ENCODE data around the gene ID1.

DNA sequence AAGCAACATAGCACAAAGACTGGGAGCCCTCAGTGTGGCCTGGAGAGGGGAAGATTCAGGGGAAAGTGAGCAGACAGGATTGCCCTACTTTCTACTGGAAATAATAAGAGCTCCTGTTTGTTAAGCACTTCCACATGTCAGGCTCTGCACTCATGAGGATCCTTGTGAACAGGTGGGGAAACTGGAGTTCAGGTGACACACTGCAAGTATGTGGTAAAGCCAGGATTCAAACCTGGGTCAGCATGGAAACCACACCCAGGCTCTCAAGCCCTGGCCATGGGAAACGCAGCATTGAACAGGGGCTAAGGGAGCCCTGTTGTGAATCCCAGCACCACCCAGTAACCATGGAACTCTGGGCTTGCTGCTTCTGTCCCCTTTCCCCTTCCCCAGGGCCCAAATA, 42.8 kb upstream of the ID1 start:
- TF ChIP-seq, protein P1, sequence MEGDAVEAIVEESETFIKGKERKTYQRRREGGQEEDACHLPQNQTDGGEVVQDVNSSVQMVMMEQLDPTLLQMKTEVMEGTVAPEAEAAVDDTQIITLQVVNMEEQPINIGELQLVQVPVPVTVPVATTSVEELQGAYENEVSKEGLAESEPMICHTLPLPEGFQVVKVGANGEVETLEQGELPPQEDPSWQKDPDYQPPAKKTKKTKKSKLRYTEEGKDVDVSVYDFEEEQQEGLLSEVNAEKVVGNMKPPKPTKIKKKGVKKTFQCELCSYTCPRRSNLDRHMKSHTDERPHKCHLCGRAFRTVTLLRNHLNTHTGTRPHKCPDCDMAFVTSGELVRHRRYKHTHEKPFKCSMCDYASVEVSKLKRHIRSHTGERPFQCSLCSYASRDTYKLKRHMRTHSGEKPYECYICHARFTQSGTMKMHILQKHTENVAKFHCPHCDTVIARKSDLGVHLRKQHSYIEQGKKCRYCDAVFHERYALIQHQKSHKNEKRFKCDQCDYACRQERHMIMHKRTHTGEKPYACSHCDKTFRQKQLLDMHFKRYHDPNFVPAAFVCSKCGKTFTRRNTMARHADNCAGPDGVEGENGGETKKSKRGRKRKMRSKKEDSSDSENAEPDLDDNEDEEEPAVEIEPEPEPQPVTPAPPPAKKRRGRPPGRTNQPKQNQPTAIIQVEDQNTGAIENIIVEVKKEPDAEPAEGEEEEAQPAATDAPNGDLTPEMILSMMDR (conservative IDR thresholded peaks at IDR 0.05 in 1 of 2, IDR thresholded peaks at IDR 0.05 in 1 of 2; ENCODE audit: extremely low read depth in 1 of 2, insufficient read depth in 1 of 2, low read depth in 1 of 2, low read length in 2 of 2) = no peak
- no peak for TF ChIP-seq EZH2 (IDR thresholded peaks at IDR 0.05; ENCODE audit: borderline replicate concordance, low read length)
